Adipose tissue (tissue), 3 donors: ENCODE data around the gene IGSF21. TPM values are rescaled to one million over a fixed set of nuclear protein-coding genes. Genes with fewer than 3 reads are reported as not detected.

Experiments used
- H3K27ac ChIP-seq: one replicate; pipeline ENCODE4 v1.5.1; 2013; ENCODE audit warnings: low read depth, low read length
- WGBS, 3 donors: extraction: QIAGEN DNeasy Blood & Tissue Kit; methylation state at CpG; one replicate each; pipeline ENCODE4 v1.1.7; 2013; 5-methylcytosine and 5-hydroxymethylcytosine counted together
- polyA plus RNA-seq, 3 donors: library from polyadenylated mRNA; stranded (reverse); fragments of 200-250 nt; gene quantifications; one replicate each; pipeline ENCODE4 v1.2.3, GENCODE V29; 2013
- donor health status: healthy with polysubstance abuse.
- donor health status: Bipolar disorder and iron deficiency.
- donor health status: healthy.

The IGSF21 gene
- polyA plus RNA-seq, 3 donors: 0.46 to 0.90 (median 0.48) TPM

- no peak overlapping the region for H3K27ac ChIP-seq
- 31 to 56% (median 45%) methylated on average over 4 of the region's 4 CpGs for WGBS, 3 donors
These were observed 154.3 kb downstream of the IGSF21 start for GRCh38 chr1:18261891-18262290.

- 27 to 36% (median 31%) methylated on average over 6 of the region's 6 CpGs for WGBS, 3 donors
- no peak overlapping the region for H3K27ac ChIP-seq
These were observed 155.1 kb downstream of the IGSF21 start for GRCh38 chr1:18262726-18263125.

GRCh38 chr1:18263547-18264120 is 156.0 kb downstream of the IGSF21 start:
- H3K27ac ChIP-seq: no peak overlapping the region
- 51 to 63% (median 60%) methylated on average over 5 of the region's 5 CpGs for WGBS, 3 donors

GRCh38 chr1:18264450-18265039 is 156.9 kb downstream of the IGSF21 start:
- 58 to 62% (median 59%) methylated on average over 6 of the region's 6 CpGs for WGBS, 3 donors
- H3K27ac ChIP-seq: no peak overlapping the region

GRCh38 chr1:18265641-18266040 is 158.0 kb downstream of the IGSF21 start:
- 68 to 72% (median 70%) methylated on average over 9 of the region's 9 CpGs for WGBS, 3 donors
- no peak overlapping the region for H3K27ac ChIP-seq

GRCh38 chr1:18266391-18266790 is 158.8 kb downstream of the IGSF21 start:
- no peak overlapping the region for H3K27ac ChIP-seq
- WGBS, 3 donors: 69 to 84% (median 71%) methylated on average over 2 of the region's 2 CpGs

GRCh38 chr1:18271336-18271735 is 163.7 kb downstream of the IGSF21 start:
- WGBS, 3 donors: 90 to 92% (median 90%) methylated on average over 2 of the region's 2 CpGs
- no peak overlapping the region for H3K27ac ChIP-seq

GRCh38 chr1:18278946-18279345 is 171.3 kb downstream of the IGSF21 start:
- WGBS, 3 donors: 25 to 28% (median 26%) methylated on average over 5 of the region's 5 CpGs
- no peak overlapping the region for H3K27ac ChIP-seq

GRCh38 chr1:18279351-18280074 is 171.9 kb downstream of the IGSF21 start:
- 81 to 88% (median 83%) methylated on average over 15 of the region's 15 CpGs for WGBS, 3 donors
- no peak overlapping the region for H3K27ac ChIP-seq

GRCh38 chr1:18280956-18281355 is 173.4 kb downstream of the IGSF21 start:
- WGBS, 3 donors: 72 to 74% (median 74%) methylated on average over 5 of the region's 5 CpGs
- no peak overlapping the region for H3K27ac ChIP-seq

GRCh38 chr1:18282851-18283600 is 175.4 kb downstream of the IGSF21 start:
- no peak overlapping the region for H3K27ac ChIP-seq
- WGBS, 3 donors: 31 to 43% (median 37%) methylated on average over 13 of the region's 13 CpGs

GRCh38 chr1:18283601-18284385 is 176.2 kb downstream of the IGSF21 start:
- no peak overlapping the region for H3K27ac ChIP-seq
- WGBS, 3 donors: 55 to 61% (median 60%) methylated on average over 13 of the region's 13 CpGs

GRCh38 chr1:18284805-18285537 is 177.4 kb downstream of the IGSF21 start:
- 18 to 47% (median 44%) methylated on average over 11 of the region's 11 CpGs for WGBS, 3 donors

GRCh38 chr1:18285538-18285924 is 177.9 kb downstream of the IGSF21 start:
- WGBS, 3 donors: 77 to 84% (median 82%) methylated on average over 7 of the region's 7 CpGs

More at GRCh38 chr1:18284805-18285537, 177.4 kb downstream of the IGSF21 start:
- H3K27ac ChIP-seq: no peak overlapping the region

GRCh38 chr1:18288722-18289121 is 181.1 kb downstream of the IGSF21 start:
- H3K27ac ChIP-seq: no peak overlapping the region
- WGBS, 3 donors: 32 to 47% (median 40%) methylated on average over 7 of the region's 7 CpGs

More at GRCh38 chr1:18285538-18285924, 177.9 kb downstream of the IGSF21 start:
- H3K27ac ChIP-seq: no peak overlapping the region

- no peak overlapping the region for H3K27ac ChIP-seq
- 84 to 89% (median 87%) methylated on average over 2 of the region's 2 CpGs for WGBS, 3 donors
These were observed 182.0 kb downstream of the IGSF21 start for GRCh38 chr1:18289597-18289996.

GRCh38 chr1:18290740-18291412 is 183.3 kb downstream of the IGSF21 start:
- no peak overlapping the region for H3K27ac ChIP-seq
- WGBS, 3 donors: 42 to 69% (median 56%) methylated on average over 27 of the region's 27 CpGs
